OCI-LY1 (cell line): ENCODE measurements around the gene SHMT1.

ENCODE experiments used
- CTCF ChIP-seq: fragments of 200-600 bp; sonication (generic), shearing (Covaris generic); IDR thresholded peaks from 2 replicates; pipeline ENCODE4 v1.5.1; 2017; ENCODE audit warnings: mild to moderate bottlenecking, antibody characterized with exemption, low read length, moderate library complexity, mixed read lengths
- EZH2 ChIP-seq: fragments of 200-600 bp; sonication (generic), shearing (Covaris generic); IDR thresholded peaks from 2 replicates; pipeline ENCODE4 v1.8.0; 2017; ENCODE audit warnings: borderline replicate concordance, mixed run types, mild to moderate bottlenecking, antibody characterized with exemption, low read length, moderate library complexity, mixed read lengths

GRCh38 chr17:18371455-18371854, 8.1 kb upstream of the SHMT1 start:
- TF ChIP-seq CTCF: no peak
- no peak for TF ChIP-seq EZH2
